ENCODE measurements around the gene TRAF5.

DNA sequence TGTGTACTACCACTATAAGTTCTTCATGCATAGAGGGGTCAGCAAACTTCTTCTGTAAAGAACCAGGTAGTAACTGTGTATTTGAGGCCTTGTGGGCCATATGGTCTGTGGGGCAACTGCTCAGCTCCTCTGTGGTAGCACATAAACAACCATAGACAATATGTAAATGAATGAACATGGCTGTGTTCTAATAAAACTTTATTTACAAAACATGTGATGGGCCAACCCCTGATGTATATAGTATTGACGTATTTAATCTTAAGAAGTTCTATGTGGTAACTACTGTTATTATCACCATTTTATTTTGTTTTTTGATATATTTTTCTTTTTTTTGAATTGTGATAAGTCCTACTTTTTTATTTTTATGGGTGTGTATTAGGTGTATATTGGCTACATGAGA lies 15.4 kb downstream of the TRAF5 start:
- TF ChIP-seq, protein P1, sequence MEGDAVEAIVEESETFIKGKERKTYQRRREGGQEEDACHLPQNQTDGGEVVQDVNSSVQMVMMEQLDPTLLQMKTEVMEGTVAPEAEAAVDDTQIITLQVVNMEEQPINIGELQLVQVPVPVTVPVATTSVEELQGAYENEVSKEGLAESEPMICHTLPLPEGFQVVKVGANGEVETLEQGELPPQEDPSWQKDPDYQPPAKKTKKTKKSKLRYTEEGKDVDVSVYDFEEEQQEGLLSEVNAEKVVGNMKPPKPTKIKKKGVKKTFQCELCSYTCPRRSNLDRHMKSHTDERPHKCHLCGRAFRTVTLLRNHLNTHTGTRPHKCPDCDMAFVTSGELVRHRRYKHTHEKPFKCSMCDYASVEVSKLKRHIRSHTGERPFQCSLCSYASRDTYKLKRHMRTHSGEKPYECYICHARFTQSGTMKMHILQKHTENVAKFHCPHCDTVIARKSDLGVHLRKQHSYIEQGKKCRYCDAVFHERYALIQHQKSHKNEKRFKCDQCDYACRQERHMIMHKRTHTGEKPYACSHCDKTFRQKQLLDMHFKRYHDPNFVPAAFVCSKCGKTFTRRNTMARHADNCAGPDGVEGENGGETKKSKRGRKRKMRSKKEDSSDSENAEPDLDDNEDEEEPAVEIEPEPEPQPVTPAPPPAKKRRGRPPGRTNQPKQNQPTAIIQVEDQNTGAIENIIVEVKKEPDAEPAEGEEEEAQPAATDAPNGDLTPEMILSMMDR (IDR thresholded peaks at IDR 0.05), result no peak
- TF ChIP-seq POLR2A (IDR thresholded peaks at IDR 0.05), result no peak
- no peak for TF ChIP-seq EP300 (IDR thresholded peaks at IDR 0.05)
